Upper lobe of left lung (tissue), 6 donors: ENCODE data around the gene CACFD1. TPM values are rescaled to one million over a fixed set of nuclear protein-coding genes. Genes with fewer than 3 reads are reported as not detected.
A peak's percentile ranks its signal among the peaks of the same experiment; 100 is the strongest.

Experiments
- ATAC-seq, 2 donors: fragments of 200-7000 bp; cut with Tn5 transposase; one replicate each; pipeline ENCODE4 v1.9.1; 2022; ENCODE audit warnings: mild to moderate bottlenecking in 2 of 2, moderate library complexity in 2 of 2; ENCODE audit not compliant: low FRiP score in 2 of 2
- DNase-seq, 2 donors: peaks; one replicate each; pipeline ENCODE4 v3.0.0-alpha.2; 2019 to 2020
- H3K27ac ChIP-seq, 4 donors: fragments of 200-600 bp; sonication (generic); one replicate each; pipeline ENCODE4 v1.5.1; 2016 to 2019
- H3K27me3 ChIP-seq, 4 donors: fragments of 200-600 bp; sonication (generic); one replicate each; pipeline ENCODE4 v1.5.1; 2017 to 2019
- H3K36me3 ChIP-seq, 4 donors: fragments of 200-600 bp; sonication (generic); one replicate each; pipeline ENCODE4 v1.5.1; 2016 to 2019
- H3K4me1 ChIP-seq, 4 donors: fragments of 200-600 bp; sonication (generic); one replicate each; pipeline ENCODE4 v1.5.1; 2018 to 2019
- H3K4me3 ChIP-seq, 4 donors: fragments of 200-600 bp; sonication (generic); one replicate each; pipeline ENCODE4 v1.5.1; 2017 to 2019; ENCODE audit warnings: mild to moderate bottlenecking in 2 of 4, moderate library complexity in 1 of 4
- H3K9me3 ChIP-seq, 4 donors: fragments of 200-600 bp; sonication (generic); one replicate each; pipeline ENCODE4 v1.5.1; 2018 to 2019
- EP300 ChIP-seq, 4 donors: sonication (generic); formaldehyde crosslinking; IDR thresholded peaks; one replicate each; pipeline ENCODE4 v1.5.1; 2017; ENCODE audit warnings: antibody characterized with exemption in 4 of 4, control low read depth in 2 of 4
- POLR2A ChIP-seq, 4 donors: fragments of 450-650 bp; IDR thresholded peaks; one replicate each; pipeline ENCODE4 v1.5.1; 2016 to 2017; ENCODE audit warnings: antibody characterized with exemption in 4 of 4, mild to moderate bottlenecking in 2 of 4
- POLR2AphosphoS5 ChIP-seq, 2 donors: sonication (generic); formaldehyde crosslinking; IDR thresholded peaks; one replicate each; pipeline ENCODE4 v1.5.1; 2017; ENCODE audit warnings: antibody characterized with exemption in 2 of 2
- WGBS, 2 donors: methylation state at CpG; one replicate each; pipeline ENCODE4 v1.1.5; 2017 to 2018; 5-methylcytosine and 5-hydroxymethylcytosine counted together
- total RNA-seq, 6 donors: library from RNA; depleted of rRNA in 4 of 6; stranded (reverse); fragments of >200 nt in 4 of 6; gene quantifications; one replicate each; pipeline versions ENCODE4 v1.1.0 to v1.2.1, GENCODE V29; 2016 to 2021
- TF ChIP-seq, protein P1 (sequence below), 6 experiments: fragments of 450-650 bp in 4 of 6; fragments of 200-600 bp in 2 of 6; sonication (generic) in 2 of 6; IDR thresholded peaks; one replicate each; pipeline ENCODE4 v1.5.1; 2016 to 2019; ENCODE audit warnings: antibody characterized with exemption in 6 of 6
- donor health status: DM: no; HTN: no; CAD: no; lungs with moderate emphysema.
- donor health status: DM: no; HTN: yes; CAD: no; lungs with severe emphysema.

CACFD1 gene
- total RNA-seq, 6 donors from 2014 or later: 31.1 to 52.8 (median 38.5) TPM

DNA sequence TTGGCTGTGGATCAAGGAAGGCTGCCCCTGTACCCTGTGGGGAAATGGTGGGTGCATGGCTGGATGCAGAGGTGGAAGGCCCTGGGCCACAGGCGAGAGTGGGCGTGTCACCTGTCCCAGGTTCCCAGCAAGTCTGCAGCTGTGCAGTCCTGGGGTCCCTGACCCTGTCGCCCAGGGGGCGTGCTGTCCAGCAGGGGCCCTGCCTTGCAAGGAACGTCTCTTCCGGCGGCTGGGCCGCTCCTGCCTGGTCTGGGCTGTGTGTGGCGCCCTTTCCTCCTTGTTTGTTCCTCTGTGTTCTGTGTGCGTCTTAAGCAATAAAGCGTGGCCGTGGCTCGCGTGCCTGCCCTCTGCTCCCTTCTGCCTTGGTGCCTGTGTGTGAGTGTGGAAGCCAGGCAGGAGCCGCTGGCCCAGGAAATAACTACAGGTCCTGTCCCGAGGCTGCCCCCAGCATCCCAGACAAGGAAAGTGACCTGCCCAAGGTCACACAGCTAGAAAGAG lies 10.7 kb downstream of the CACFD1 start:
- peaks cover 0 to 7% (median 1%) of the 10 kb centered on the region in 4 donors for H3K4me1 ChIP-seq
- no peak overlapping the region for H3K27ac ChIP-seq
- WGBS, 2 donors: 79 to 86% methylated on average over 12 to 16 of the region's 16 CpGs
- no peaks in the 10 kb centered on the region for H3K9me3 ChIP-seq
- TF ChIP-seq EP300 (IDR thresholded peaks at IDR 0.05): no peak
- no peak for TF ChIP-seq POLR2A (IDR thresholded peaks at IDR 0.05)
- TF ChIP-seq, protein P1, sequence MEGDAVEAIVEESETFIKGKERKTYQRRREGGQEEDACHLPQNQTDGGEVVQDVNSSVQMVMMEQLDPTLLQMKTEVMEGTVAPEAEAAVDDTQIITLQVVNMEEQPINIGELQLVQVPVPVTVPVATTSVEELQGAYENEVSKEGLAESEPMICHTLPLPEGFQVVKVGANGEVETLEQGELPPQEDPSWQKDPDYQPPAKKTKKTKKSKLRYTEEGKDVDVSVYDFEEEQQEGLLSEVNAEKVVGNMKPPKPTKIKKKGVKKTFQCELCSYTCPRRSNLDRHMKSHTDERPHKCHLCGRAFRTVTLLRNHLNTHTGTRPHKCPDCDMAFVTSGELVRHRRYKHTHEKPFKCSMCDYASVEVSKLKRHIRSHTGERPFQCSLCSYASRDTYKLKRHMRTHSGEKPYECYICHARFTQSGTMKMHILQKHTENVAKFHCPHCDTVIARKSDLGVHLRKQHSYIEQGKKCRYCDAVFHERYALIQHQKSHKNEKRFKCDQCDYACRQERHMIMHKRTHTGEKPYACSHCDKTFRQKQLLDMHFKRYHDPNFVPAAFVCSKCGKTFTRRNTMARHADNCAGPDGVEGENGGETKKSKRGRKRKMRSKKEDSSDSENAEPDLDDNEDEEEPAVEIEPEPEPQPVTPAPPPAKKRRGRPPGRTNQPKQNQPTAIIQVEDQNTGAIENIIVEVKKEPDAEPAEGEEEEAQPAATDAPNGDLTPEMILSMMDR (IDR thresholded peaks at IDR 0.05): no peak
- TF ChIP-seq POLR2AphosphoS5 (IDR thresholded peaks at IDR 0.05): no peak
- H3K27me3 ChIP-seq: no peaks in the 10 kb centered on the region
- no peak overlapping the region for H3K4me3 ChIP-seq
- ATAC-seq: peak in 1 of 2 donors; percentile 4
- DNase-seq: peak in 1 of 2 donors; percentile 85
- peaks cover 0 to 57% (median 24%) of the 10 kb centered on the region in 4 donors for H3K36me3 ChIP-seq

DNA sequence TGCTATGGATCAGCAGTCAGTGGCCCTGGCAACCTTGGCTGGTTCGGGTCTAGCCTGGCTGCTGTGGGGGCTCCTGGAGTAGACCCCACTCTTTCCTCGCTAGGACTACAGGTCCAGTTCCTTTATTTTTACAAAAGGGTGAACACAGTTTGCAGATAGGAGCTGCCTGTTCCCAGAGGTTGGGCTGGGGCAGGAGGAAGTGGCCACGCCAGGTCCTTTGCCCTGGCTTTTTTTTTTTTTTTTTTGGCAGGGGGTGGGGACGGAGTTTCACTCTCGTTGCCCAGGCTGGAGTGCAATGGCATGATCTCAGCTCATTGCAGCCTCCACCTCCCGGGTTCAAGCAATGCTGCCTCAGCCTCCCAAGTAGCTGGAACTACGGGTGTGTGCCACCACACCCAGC lies 11.2 kb downstream of the CACFD1 start:
- no peaks in the 10 kb centered on the region for H3K9me3 ChIP-seq
- TF ChIP-seq POLR2AphosphoS5 (IDR thresholded peaks at IDR 0.05): no peak
- TF ChIP-seq POLR2A (IDR thresholded peaks at IDR 0.05): no peak
- no peak for TF ChIP-seq EP300 (IDR thresholded peaks at IDR 0.05)
- TF ChIP-seq, protein P1 (IDR thresholded peaks at IDR 0.05): no peak
- WGBS, 2 donors: 75 to 78% methylated on average over 7 of the region's 7 CpGs
- peaks cover 0 to 12% (median 3%) of the 10 kb centered on the region in 4 donors for H3K4me1 ChIP-seq
- peaks cover 0 to 57% (median 24%) of the 10 kb centered on the region in 4 donors for H3K36me3 ChIP-seq
- H3K27me3 ChIP-seq: no peaks in the 10 kb centered on the region
- H3K4me3 ChIP-seq: no peak overlapping the region
- DNase-seq (no peak), ATAC-seq (no peak)
- H3K27ac ChIP-seq: no peak overlapping the region

DNA sequence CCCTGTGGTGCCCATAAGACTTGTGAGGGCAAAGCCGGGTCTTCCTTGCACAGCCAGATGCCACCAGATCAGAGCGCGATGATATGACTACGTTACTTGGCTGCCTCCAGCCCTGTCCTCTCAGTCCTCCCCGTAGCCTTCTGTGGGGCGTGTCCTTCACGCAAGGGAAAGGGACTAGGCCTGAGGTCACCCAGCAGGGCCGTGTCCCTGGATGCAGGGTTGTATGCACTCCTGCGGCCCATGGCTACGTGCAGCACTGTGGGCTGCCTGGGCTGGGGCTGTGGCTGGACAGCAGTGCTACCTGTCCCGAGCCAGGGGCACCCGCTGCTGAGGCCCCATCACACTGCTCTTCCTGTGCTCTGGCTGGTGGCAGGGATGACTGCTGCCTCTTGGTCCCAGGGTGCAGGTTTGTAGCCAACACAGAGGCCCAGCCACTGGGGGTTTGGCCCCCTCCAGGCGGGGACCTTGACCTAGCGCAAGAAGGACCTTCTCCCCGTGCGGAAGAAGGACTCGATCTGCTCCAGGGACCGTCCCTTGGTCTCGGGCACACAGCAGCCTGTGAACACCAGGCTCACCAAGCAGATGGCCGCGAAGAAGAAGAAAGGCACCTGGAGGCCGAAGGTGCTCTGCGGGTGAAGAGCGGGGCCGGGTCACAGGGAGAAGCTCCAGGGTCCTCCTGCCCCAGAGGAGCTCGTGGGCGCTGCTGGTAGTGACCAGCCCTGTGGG lies 11.9 kb downstream of the CACFD1 start:
- peaks cover 0 to 19% (median 6%) of the 10 kb centered on the region in 4 donors for H3K4me1 ChIP-seq
- no peaks in the 10 kb centered on the region for H3K27me3 ChIP-seq
- H3K9me3 ChIP-seq: no peaks in the 10 kb centered on the region
- no peak overlapping the region for H3K27ac ChIP-seq
- TF ChIP-seq, protein P1 (IDR thresholded peaks at IDR 0.05): no peak
- no peak for TF ChIP-seq POLR2A (IDR thresholded peaks at IDR 0.05)
- no peak for TF ChIP-seq EP300 (IDR thresholded peaks at IDR 0.05)
- H3K4me3 ChIP-seq: no peak overlapping the region
- ATAC-seq (no peak), DNase-seq (peak in 1 of 2 donors; percentile 70)
- peaks cover 0 to 54% (median 26%) of the 10 kb centered on the region in 4 donors for H3K36me3 ChIP-seq
- 88 to 91% methylated on average over 15 to 17 of the region's 27 CpGs for WGBS, 2 donors

DNA sequence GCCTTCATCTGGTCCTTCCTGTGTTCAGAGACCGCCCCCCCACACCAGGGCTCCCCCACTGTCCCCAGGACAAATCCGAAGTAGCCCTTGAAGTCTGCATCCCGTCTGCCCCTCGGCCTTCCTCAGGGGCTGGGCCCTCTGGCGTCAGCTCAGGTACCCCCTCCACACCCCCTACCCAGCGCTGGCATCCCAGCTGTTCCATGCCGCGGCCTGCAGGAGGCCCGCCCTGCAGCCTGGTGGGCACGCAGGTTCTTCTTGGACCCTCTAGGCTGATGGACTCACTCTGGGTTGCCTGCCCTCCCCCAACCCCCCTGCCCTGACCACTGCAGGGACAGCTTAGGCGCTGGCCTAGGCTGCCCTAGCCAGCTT lies 12.5 kb downstream of the CACFD1 start:
- no peak overlapping the region for H3K27ac ChIP-seq
- no peaks in the 10 kb centered on the region for H3K9me3 ChIP-seq
- 84% methylated on average over 10 of the region's 11 CpGs; no CpG with 5 or more reads in 1 of the 2 donors for WGBS, 2 donors
- TF ChIP-seq POLR2AphosphoS5 (IDR thresholded peaks at IDR 0.05) (no peak), POLR2A (IDR thresholded peaks at IDR 0.05) (no peak), EP300 (IDR thresholded peaks at IDR 0.05) (no peak)
- TF ChIP-seq, protein P1 (IDR thresholded peaks at IDR 0.05): no peak
- ATAC-seq (no peak), DNase-seq (peak in 1 of 2 donors; percentile 59)
- H3K4me3 ChIP-seq: no peak overlapping the region
- H3K36me3 ChIP-seq: peaks cover 0 to 49% (median 24%) of the 10 kb centered on the region in 4 donors
- H3K4me1 ChIP-seq: peaks cover 0 to 25% (median 11%) of the 10 kb centered on the region in 4 donors
- H3K27me3 ChIP-seq: no peaks in the 10 kb centered on the region
